ENCODE results near the gene PTPRK. TPM values are rescaled to one million over a fixed set of nuclear protein-coding genes. Genes with fewer than 3 reads are reported as not detected.
A peak's percentile ranks its signal among the peaks of the same experiment; 100 is the strongest.

Gene PTPRK
- total and polyA plus RNA-seq, 10 of the 15 experiments (the other 5 are each of a cell fraction or from before 2014, with no cell fraction given), result 0.23 to 1.9 (median 0.55) TPM

DNA sequence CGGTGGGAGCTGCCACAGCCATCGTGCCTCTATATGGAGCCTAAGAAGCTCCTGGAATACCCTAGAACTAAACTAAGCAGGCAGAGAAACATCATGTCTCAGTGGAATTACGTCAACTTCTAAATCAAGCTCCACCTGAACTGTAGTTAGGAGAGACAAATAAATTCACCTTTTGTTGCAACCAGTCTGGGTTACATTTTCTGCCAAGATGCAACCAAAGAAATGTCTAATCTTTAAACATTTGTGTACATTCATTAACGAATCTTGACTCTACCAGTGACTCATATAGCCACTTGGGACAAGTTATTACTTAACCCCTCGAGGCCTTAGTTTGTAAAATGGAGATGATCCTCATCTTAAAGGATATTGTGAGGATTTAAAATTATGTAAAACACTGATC is 8.9 kb downstream of the PTPRK start:
- FAIRE-seq (no peak), DNase-seq (ENCODE audit: low read depth, low spot score) (peak; percentile 27), ATAC-seq (no peak; the same call in 1 of the 3 replicates)
- Histone ChIP-seq H3K27me3 (replicated peaks in 1 of 2; ENCODE audit: control insufficient read depth in 2 of 2, insufficient read depth in 2 of 2, low read length in 1 of 2) (no peaks in the 10 kb centered on the region), H3K27ac (ENCODE audit: control insufficient read depth, insufficient read depth) (no peak overlapping the region), H4K20me1 (ENCODE audit: control insufficient read depth, insufficient read depth) (no peaks in the 10 kb centered on the region), H3K9me3 (replicated peaks; ENCODE audit: control insufficient read depth, insufficient read depth, low read length) (no peaks in the 10 kb centered on the region), H2AFZ (ENCODE audit: control insufficient read depth, low read depth, low read length) (no peak overlapping the region), H3K36me3 (ENCODE audit: control insufficient read depth in 2 of 2, insufficient read depth in 2 of 2, low read length in 1 of 2) (no peaks in the 10 kb centered on the region), H3K4me3 (no peak overlapping the region), H3K4me1 (ENCODE audit: control insufficient read depth, insufficient read depth, low read length) (no peaks in the 10 kb centered on the region), H3K9ac (ENCODE audit: control insufficient read depth, insufficient read depth, low read length) (no peak overlapping the region), H3K4me2 (ENCODE audit: control insufficient read depth, insufficient read depth) (no peak overlapping the region), H3K79me2 (ENCODE audit: control insufficient read depth, insufficient read depth, low read length) (no peaks in the 10 kb centered on the region)
- WGBS (ENCODE audit: insufficient coverage, insufficient replicate concordance, low lambda C conversion rate, missing lambda C conversion rate), result 24% methylated on average over 5 of the region's 5 CpGs
- ChIA-PET CTCF (interaction anchor here (0.9 kb wide), 1 partner anchor 8 kb away, joined by 3 read pairs; no protein-coding TSS in a partner anchor), SMC1A (ENCODE audit: uncharacterized antibody, unreplicated experiment) (interaction anchor here (1.5 to 1.6 kb wide), 2 partner anchors 8 to 17 kb away, joined by 3 read pairs; no protein-coding TSS in a partner anchor), RAD21 (ENCODE audit: unreplicated experiment) (no interaction called here), POLR2A (no interaction called here)
- TF ChIP-seq RAD51 (IDR thresholded peaks at IDR 0.05) (no peak), GATAD2B (conservative IDR thresholded peaks at IDR 0.05; ENCODE audit: low read depth) (no peak), NR2C2 (IDR thresholded peaks at IDR 0.05; ENCODE audit: borderline replicate concordance, control insufficient read depth, insufficient read length, low read depth) (no peak), FOS (IDR thresholded peaks at IDR 0.05; ENCODE audit: borderline replicate concordance, extremely low read depth, insufficient read length) (no peak), CBX3 (IDR thresholded peaks at IDR 0.05; ENCODE audit: borderline replicate concordance, low read depth) (no peak), SUZ12 (IDR thresholded peaks at IDR 0.05; ENCODE audit: unreplicated experiment) (no peak), FOXM1 (IDR thresholded peaks at IDR 0.05; ENCODE audit: low read depth, low read length) (no peak), ZNF217 (IDR thresholded peaks at IDR 0.05) (no peak), ZNF207 (IDR thresholded peaks at IDR 0.05; ENCODE audit: borderline replicate concordance) (no peak), BRCA1 (IDR thresholded peaks at IDR 0.05; ENCODE audit: low read depth, low read length) (no peak), YY1 (IDR thresholded peaks at IDR 0.05; ENCODE audit: low read depth, low read length) (no peak)
- TF ChIP-seq, protein P1, sequence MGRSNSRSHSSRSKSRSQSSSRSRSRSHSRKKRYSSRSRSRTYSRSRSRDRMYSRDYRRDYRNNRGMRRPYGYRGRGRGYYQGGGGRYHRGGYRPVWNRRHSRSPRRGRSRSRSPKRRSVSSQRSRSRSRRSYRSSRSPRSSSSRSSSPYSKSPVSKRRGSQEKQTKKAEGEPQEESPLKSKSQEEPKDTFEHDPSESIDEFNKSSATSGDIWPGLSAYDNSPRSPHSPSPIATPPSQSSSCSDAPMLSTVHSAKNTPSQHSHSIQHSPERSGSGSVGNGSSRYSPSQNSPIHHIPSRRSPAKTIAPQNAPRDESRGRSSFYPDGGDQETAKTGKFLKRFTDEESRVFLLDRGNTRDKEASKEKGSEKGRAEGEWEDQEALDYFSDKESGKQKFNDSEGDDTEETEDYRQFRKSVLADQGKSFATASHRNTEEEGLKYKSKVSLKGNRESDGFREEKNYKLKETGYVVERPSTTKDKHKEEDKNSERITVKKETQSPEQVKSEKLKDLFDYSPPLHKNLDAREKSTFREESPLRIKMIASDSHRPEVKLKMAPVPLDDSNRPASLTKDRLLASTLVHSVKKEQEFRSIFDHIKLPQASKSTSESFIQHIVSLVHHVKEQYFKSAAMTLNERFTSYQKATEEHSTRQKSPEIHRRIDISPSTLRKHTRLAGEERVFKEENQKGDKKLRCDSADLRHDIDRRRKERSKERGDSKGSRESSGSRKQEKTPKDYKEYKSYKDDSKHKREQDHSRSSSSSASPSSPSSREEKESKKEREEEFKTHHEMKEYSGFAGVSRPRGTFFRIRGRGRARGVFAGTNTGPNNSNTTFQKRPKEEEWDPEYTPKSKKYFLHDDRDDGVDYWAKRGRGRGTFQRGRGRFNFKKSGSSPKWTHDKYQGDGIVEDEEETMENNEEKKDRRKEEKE (IDR thresholded peaks at IDR 0.05), result no peak
- TF ChIP-seq, protein P2, sequence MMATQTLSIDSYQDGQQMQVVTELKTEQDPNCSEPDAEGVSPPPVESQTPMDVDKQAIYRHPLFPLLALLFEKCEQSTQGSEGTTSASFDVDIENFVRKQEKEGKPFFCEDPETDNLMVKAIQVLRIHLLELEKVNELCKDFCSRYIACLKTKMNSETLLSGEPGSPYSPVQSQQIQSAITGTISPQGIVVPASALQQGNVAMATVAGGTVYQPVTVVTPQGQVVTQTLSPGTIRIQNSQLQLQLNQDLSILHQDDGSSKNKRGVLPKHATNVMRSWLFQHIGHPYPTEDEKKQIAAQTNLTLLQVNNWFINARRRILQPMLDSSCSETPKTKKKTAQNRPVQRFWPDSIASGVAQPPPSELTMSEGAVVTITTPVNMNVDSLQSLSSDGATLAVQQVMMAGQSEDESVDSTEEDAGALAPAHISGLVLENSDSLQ (IDR thresholded peaks at IDR 0.05), result no peak
- TF ChIP-seq, protein P3, sequence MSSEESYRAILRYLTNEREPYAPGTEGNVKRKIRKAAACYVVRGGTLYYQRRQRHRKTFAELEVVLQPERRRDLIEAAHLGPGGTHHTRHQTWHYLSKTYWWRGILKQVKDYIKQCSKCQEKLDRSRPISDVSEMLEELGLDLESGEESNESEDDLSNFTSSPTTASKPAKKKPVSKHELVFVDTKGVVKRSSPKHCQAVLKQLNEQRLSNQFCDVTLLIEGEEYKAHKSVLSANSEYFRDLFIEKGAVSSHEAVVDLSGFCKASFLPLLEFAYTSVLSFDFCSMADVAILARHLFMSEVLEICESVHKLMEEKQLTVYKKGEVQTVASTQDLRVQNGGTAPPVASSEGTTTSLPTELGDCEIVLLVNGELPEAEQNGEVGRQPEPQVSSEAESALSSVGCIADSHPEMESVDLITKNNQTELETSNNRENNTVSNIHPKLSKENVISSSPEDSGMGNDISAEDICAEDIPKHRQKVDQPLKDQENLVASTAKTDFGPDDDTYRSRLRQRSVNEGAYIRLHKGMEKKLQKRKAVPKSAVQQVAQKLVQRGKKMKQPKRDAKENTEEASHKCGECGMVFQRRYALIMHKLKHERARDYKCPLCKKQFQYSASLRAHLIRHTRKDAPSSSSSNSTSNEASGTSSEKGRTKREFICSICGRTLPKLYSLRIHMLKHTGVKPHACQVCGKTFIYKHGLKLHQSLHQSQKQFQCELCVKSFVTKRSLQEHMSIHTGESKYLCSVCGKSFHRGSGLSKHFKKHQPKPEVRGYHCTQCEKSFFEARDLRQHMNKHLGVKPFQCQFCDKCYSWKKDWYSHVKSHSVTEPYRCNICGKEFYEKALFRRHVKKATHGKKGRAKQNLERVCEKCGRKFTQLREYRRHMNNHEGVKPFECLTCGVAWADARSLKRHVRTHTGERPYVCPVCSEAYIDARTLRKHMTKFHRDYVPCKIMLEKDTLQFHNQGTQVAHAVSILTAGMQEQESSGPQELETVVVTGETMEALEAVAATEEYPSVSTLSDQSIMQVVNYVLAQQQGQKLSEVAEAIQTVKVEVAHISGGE (CRISPR knock-in tag; IDR thresholded peaks at IDR 0.05), result no peak
- BruUV-seq (replicated peaks), result no TSS peak
- in situ Hi-C loops (cut with MboI) (no loop called here), intact Hi-C loops (cut with micrococcal nuclease; ENCODE audit: unreplicated experiment) (loop anchor here (10.0 kb wide), 2 partner anchors 657 to 777 kb away; no protein-coding TSS in a partner anchor)

Measured in GM12878 (cell line).